IMR-90 (cell line): Measurements from ENCODE around the gene FAM200C. TPM values are rescaled to one million over a fixed set of nuclear protein-coding genes. Genes with fewer than 3 reads are reported as not detected.
A peak's percentile ranks its signal among the peaks of the same experiment; 100 is the strongest.

ENCODE experiments used
- ATAC-seq: fragments of 200-7000 bp; cut with Tn5 transposase; 2 replicates; pipeline ENCODE4 v1.9.1; 2020; ENCODE audit warnings: low read depth, mild to moderate bottlenecking, moderate library complexity
- BruUV-seq: library from RNA; stranded (reverse); fragments of 400-500 nt; replicated peaks from 2 replicates; lab custom pipeline; 2021; lab: Mats Ljungman, UMichigan
- CTCF ChIA-PET: fragments of 300-600 bp; formaldehyde crosslinking; extraction: SDS; loops from one replicate; lab custom pipeline; 2021; ENCODE audit warnings: antibody characterized with exemption; lab: Yijun Ruan, JAX
- POLR2A ChIA-PET: fragments of 300-600 bp; sonication (Branson Sonifier 250); formaldehyde crosslinking; loops from one replicate; lab custom pipeline; 2022; ENCODE audit warnings: antibody characterized with exemption; ENCODE audit not compliant: unreplicated experiment; lab: Charles Lee
- DNase-seq: peaks from one replicate; pipeline ENCODE4 v3.0.0; 2013
- H2AFZ ChIP-seq: replicated peaks from 2 replicates; pipeline ENCODE3; 2013; ENCODE audit warnings: low read length, mild to moderate bottlenecking; ENCODE audit not compliant: poor library complexity
- H2AK5ac ChIP-seq: 2 replicates; pipeline ENCODE4 v1.6.1; 2013; ENCODE audit warnings: low read depth, low read length, inconsistent platforms
- H2AK9ac ChIP-seq: replicated peaks from 2 replicates; pipeline ENCODE3; 2013; ENCODE audit warnings: mild to moderate bottlenecking, low read depth, low read length, moderate library complexity; ENCODE audit not compliant: poor library complexity
- H2BK120ac ChIP-seq: 2 replicates; pipeline ENCODE4 v1.6.1; 2013; ENCODE audit warnings: low read depth, low read length, inconsistent platforms
- H2BK15ac ChIP-seq: 3 replicates; pipeline ENCODE4 v1.6.1; 2013; ENCODE audit warnings: low read depth, low read length, inconsistent platforms
- H2BK20ac ChIP-seq: 2 replicates; pipeline ENCODE4 v1.6.1; 2013; ENCODE audit warnings: low read depth, mild to moderate bottlenecking, inconsistent platforms, low read length, moderate library complexity
- H2BK5ac ChIP-seq: 2 replicates; pipeline ENCODE4 v1.6.1; 2013; ENCODE audit warnings: mild to moderate bottlenecking, low read depth, low read length, inconsistent platforms; ENCODE audit not compliant: poor library complexity, severe bottlenecking
- H3K14ac ChIP-seq: replicated peaks from 2 replicates; pipeline ENCODE4 v1.6.1; 2013; ENCODE audit warnings: low read depth, low read length, inconsistent platforms
- H3K18ac ChIP-seq: 2 replicates; pipeline ENCODE4 v1.6.1; 2013; ENCODE audit warnings: low read depth, low read length, control low read depth
- H3K23ac ChIP-seq: 2 replicates; pipeline ENCODE4 v1.6.1; 2013; ENCODE audit warnings: low read depth, low read length, inconsistent platforms
- H3K27ac ChIP-seq: 2 replicates; pipeline ENCODE4 v1.5.1; 2013; ENCODE audit warnings: mild to moderate bottlenecking, control low read depth, low read length; ENCODE audit not compliant: insufficient read depth
- H3K27me3 ChIP-seq: 2 replicates; pipeline ENCODE4 v1.6.1; 2013; ENCODE audit warnings: low read length; ENCODE audit not compliant: control insufficient read depth, insufficient read depth
- H3K36me3 ChIP-seq: 2 replicates; pipeline ENCODE4 v1.6.1; 2013; ENCODE audit warnings: low read length, mixed read lengths; ENCODE audit not compliant: control insufficient read depth, insufficient read depth
- H3K4ac ChIP-seq: 2 replicates; pipeline ENCODE4 v1.6.1; 2013; ENCODE audit warnings: low read depth, low read length, inconsistent platforms
- H3K4me1 ChIP-seq: 2 replicates; pipeline ENCODE4 v1.6.1; 2013; ENCODE audit warnings: low read length, mixed read lengths; ENCODE audit not compliant: control insufficient read depth, insufficient read depth
- H3K4me2 ChIP-seq: 2 replicates; pipeline ENCODE4 v1.6.1; 2013; ENCODE audit warnings: low read depth, mild to moderate bottlenecking, control low read depth, low read length, moderate library complexity
- H3K4me3 ChIP-seq: 2 replicates; pipeline ENCODE4 v1.5.1; 2013; ENCODE audit warnings: low read depth, mild to moderate bottlenecking, control low read depth, low read length, moderate library complexity; ENCODE audit not compliant: insufficient read depth
- H3K56ac ChIP-seq: 2 replicates; pipeline ENCODE4 v1.6.1; 2013; ENCODE audit warnings: low read length, inconsistent platforms; ENCODE audit not compliant: insufficient read depth; ENCODE audit errors: extremely low read depth
- H3K79me1 ChIP-seq, 2 experiments: 2 replicates each; pipeline ENCODE4 v1.6.1; 2013; ENCODE audit warnings: low read length in 2 of 2, inconsistent platforms in 1 of 2, low read depth in 1 of 2
- H3K9ac ChIP-seq: 2 replicates; pipeline ENCODE4 v1.6.1; 2013; ENCODE audit warnings: low read depth, low read length, control low read depth
- H3K9me1 ChIP-seq: 2 replicates; pipeline ENCODE4 v1.6.1; 2013; ENCODE audit warnings: low read length, inconsistent platforms; ENCODE audit not compliant: insufficient read depth
- H3K9me3 ChIP-seq: 2 replicates; pipeline ENCODE4 v1.6.1; 2013; ENCODE audit warnings: low read length; ENCODE audit not compliant: control insufficient read depth, insufficient read depth
- H4K20me1 ChIP-seq: 2 replicates; pipeline ENCODE4 v1.6.1; 2013; ENCODE audit warnings: low read length, inconsistent platforms; ENCODE audit not compliant: insufficient read depth
- H4K5ac ChIP-seq: 2 replicates; pipeline ENCODE4 v1.6.1; 2013; ENCODE audit warnings: mild to moderate bottlenecking, low read depth, low read length, control low read depth
- H4K8ac ChIP-seq, 2 experiments: 2 replicates each; pipeline ENCODE4 v1.6.1; 2013; ENCODE audit warnings: low read depth in 2 of 2, low read length in 2 of 2, control low read depth in 1 of 2, inconsistent platforms in 1 of 2
- H4K91ac ChIP-seq: 2 replicates; pipeline ENCODE4 v1.6.1; 2013; ENCODE audit warnings: low read depth, low read length, inconsistent platforms; ENCODE audit not compliant: insufficient read depth
- BHLHE40 ChIP-seq: fragments of 150-350 bp; IDR thresholded peaks from 2 replicates; pipeline ENCODE4 v1.6.1; 2016; ENCODE audit warnings: mild to moderate bottlenecking, low read depth, low read length
- CEBPB ChIP-seq: IDR thresholded peaks from 2 replicates; pipeline ENCODE4 v1.6.1; 2012; ENCODE audit warnings: low read depth, low read length, improper control_type of control experiment
- CTCF ChIP-seq: conservative IDR thresholded peaks from 2 replicates; pipeline ENCODE4 v1.5.1; 2012; ENCODE audit warnings: mild to moderate bottlenecking, low read depth, low read length, improper control_type of control experiment
- FOS ChIP-seq: fragments of 150-350 bp; IDR thresholded peaks from 2 replicates; pipeline ENCODE4 v1.6.1; 2016; ENCODE audit warnings: low read depth, low read length
- MAFK ChIP-seq: IDR thresholded peaks from 2 replicates; pipeline ENCODE4 v1.6.1; 2012; ENCODE audit warnings: low read depth, low read length, improper control_type of control experiment
- MAZ ChIP-seq: IDR thresholded peaks from 2 replicates; pipeline ENCODE4 v1.6.1; 2012; ENCODE audit warnings: low read depth, mild to moderate bottlenecking, low read length, improper control_type of control experiment, moderate library complexity, borderline replicate concordance
- MXI1 ChIP-seq: IDR thresholded peaks from 2 replicates; pipeline ENCODE4 v1.6.1; 2012; ENCODE audit warnings: low read depth, mild to moderate bottlenecking, low read length, moderate library complexity, borderline replicate concordance
- NFE2L2 ChIP-seq: fragments of 150-350 bp; IDR thresholded peaks from 2 replicates; pipeline ENCODE4 v1.6.1; 2016; ENCODE audit warnings: low read depth, mild to moderate bottlenecking, low read length
- POLR2A ChIP-seq: IDR thresholded peaks from 2 replicates; pipeline ENCODE4 v1.6.1; 2012; ENCODE audit warnings: mild to moderate bottlenecking, low read depth, low read length
- RAD21 ChIP-seq: IDR thresholded peaks from 2 replicates; pipeline ENCODE4 v1.6.1; 2012; ENCODE audit warnings: low read length, improper control_type of control experiment
- RCOR1 ChIP-seq: IDR thresholded peaks from 2 replicates; pipeline ENCODE4 v1.6.1; 2012; ENCODE audit warnings: mild to moderate bottlenecking, low read length, improper control_type of control experiment; ENCODE audit not compliant: insufficient replicate concordance
- RFX5 ChIP-seq: IDR thresholded peaks from 2 replicates; pipeline ENCODE4 v1.8.0; 2012; ENCODE audit warnings: low read depth, mild to moderate bottlenecking, low read length, moderate library complexity
- SMC3 ChIP-seq: fragments of 150-350 bp; IDR thresholded peaks from 2 replicates; pipeline ENCODE4 v1.6.1; 2016; ENCODE audit warnings: low read depth, mild to moderate bottlenecking, antibody characterized with exemption, low read length, moderate library complexity
- WGBS, 2 experiments: methylation state at CpG; one replicate each; pipeline versions ENCODE4 v1.1.5 to v1.1.7; 2013; ENCODE audit warnings: missing lambda C conversion rate in 2 of 2; ENCODE audit not compliant: insufficient read length in 1 of 2; ENCODE audit errors: extremely low coverage in 2 of 2; 5-methylcytosine and 5-hydroxymethylcytosine counted together
- dilution Hi-C: fragments of 300-500 bp; cut with HindIII; formaldehyde crosslinking; loops from one replicate; pipeline ENCODE4 v1.14.3; 2018; ENCODE audit warnings: low sequenced_read_pairs; ENCODE audit not compliant: unreplicated experiment
- in situ Hi-C: fragments of 300-500 bp; cut with MboI; formaldehyde crosslinking; loops from 3 replicates; pipeline ENCODE4 v1.14.3; 2019; ENCODE audit warnings: low sequenced_read_pairs, inconsistent platforms, mixed read lengths
- intact Hi-C: fragments of 100-400 bp; cut with micrococcal nuclease; formaldehyde crosslinking; loops from 2 replicates; pipeline ENCODE4 v1.10.0; 2022
- polyA plus RNA-seq, 3 experiments: library from polyadenylated mRNA; depleted of rRNA; stranded (reverse); fragments of >200 nt; gene quantifications; 2 replicates each; pipeline ENCODE4 v1.2.3, GENCODE V29; 2012; ENCODE audit warnings: low replicate concordance in 1 of 3
- total RNA-seq: library from RNA; depleted of rRNA; stranded (reverse); fragments of >200 nt; gene quantifications from 2 replicates; pipeline ENCODE4 v1.2.3, GENCODE V29; 2012
- TF ChIP-seq, protein P1 (sequence below): fragments of 150-350 bp; IDR thresholded peaks from 2 replicates; pipeline ENCODE4 v1.6.1; 2017; ENCODE audit warnings: mild to moderate bottlenecking, antibody characterized with exemption, low read length, low read depth

FAM200C gene
- total and polyA plus RNA-seq, 2 of the 4 experiments (the other 2 are of a cell fraction) = 1.7 to 6.3 TPM

GRCh38 chr5:160369990-160370712 is 29.7 kb downstream of the FAM200C start, which contains the start of gene C1QTNF2 (continued):
- TF ChIP-seq SMC3 (no peak), BHLHE40 (peak; percentile 58; the same call in 1 of the 2 replicates)

DNA sequence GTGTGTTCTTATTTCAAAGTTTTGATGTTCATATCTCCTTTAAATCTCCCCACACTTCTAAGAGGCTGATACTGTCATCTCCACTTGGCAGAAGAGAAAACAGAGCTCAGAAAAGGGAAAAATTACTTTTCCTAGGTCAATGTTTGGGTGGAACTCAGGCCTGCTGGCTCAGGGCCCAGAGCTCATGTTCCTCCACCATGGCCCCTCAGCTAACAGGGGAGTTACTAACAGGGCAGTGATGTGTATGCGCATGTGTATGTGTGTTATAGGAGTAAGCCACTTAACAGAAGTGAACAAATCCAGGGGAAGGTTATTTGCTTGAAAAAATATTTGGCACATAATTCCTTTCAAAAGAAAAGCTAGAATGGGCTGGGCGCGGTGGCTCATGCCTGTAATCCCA is 32.0 kb downstream of the FAM200C start:
- Histone ChIP-seq H4K91ac (no peak overlapping the region), H2BK15ac (no peak overlapping the region), H3K36me3 (no peaks in the 10 kb centered on the region), H2AFZ (no peak overlapping the region), H4K20me1 (no peaks in the 10 kb centered on the region), H3K4me1 (peaks cover 5% of the 10 kb centered on the region; the same call in 1 of the 2 replicates), H2AK5ac (no peak overlapping the region), H3K9me3 (no peaks in the 10 kb centered on the region), H3K9ac (no peak overlapping the region), H3K27me3 (peaks cover 4% of the 10 kb centered on the region; the same call in 1 of the 2 replicates), H3K56ac (no peak overlapping the region), H2BK120ac (no peak overlapping the region), H4K5ac (no peak overlapping the region), H3K14ac (no peak overlapping the region), H3K9me1 (peaks cover 4% of the 10 kb centered on the region; the same call in 1 of the 2 replicates), H3K18ac (no peak overlapping the region), H4K8ac (no peak overlapping the region), H2BK5ac (no peak overlapping the region), H3K4me3 (no peak overlapping the region), H2BK20ac (no peak overlapping the region), H3K4ac (no peak overlapping the region), H3K27ac (no peak overlapping the region), H2AK9ac (no peak overlapping the region), H3K23ac (no peak overlapping the region), H3K4me2 (no peak overlapping the region), H3K79me1 (no peaks in the 10 kb centered on the region)
- in situ Hi-C loops (no loop called here), intact Hi-C loops (no loop called here), dilution Hi-C loops (loop anchor here (25.0 kb wide), 1 partner anchor 356 kb away; the partner anchor contains the start of gene TTC1)
- BruUV-seq = no TSS peak
- no CpG with 5 or more reads among the region's 3 CpGs for WGBS, 2 experiments
- DNase-seq = no peak
- ChIA-PET POLR2A (no interaction called here), CTCF (no interaction called here)
- ATAC-seq = no peak
- TF ChIP-seq MAFK (no peak), BHLHE40 (no peak), SMC3 (no peak), POLR2A (no peak), MXI1 (no peak), RFX5 (no peak), MAZ (no peak), RAD21 (no peak), CTCF (no peak), FOS (no peak), RCOR1 (no peak), NFE2L2 (no peak), CEBPB (no peak)
- TF ChIP-seq, protein P1, sequence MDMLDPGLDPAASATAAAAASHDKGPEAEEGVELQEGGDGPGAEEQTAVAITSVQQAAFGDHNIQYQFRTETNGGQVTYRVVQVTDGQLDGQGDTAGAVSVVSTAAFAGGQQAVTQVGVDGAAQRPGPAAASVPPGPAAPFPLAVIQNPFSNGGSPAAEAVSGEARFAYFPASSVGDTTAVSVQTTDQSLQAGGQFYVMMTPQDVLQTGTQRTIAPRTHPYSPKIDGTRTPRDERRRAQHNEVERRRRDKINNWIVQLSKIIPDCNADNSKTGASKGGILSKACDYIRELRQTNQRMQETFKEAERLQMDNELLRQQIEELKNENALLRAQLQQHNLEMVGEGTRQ = no peak
